ENCODE results near the gene PPARG. TPM values are rescaled to one million over a fixed set of nuclear protein-coding genes. Genes with fewer than 3 reads are reported as not detected.
A peak's percentile ranks its signal among the peaks of the same experiment; 100 is the strongest.

PPARG gene
- total and polyA plus RNA-seq, 2 of the 8 experiments (the other 6 are each of a cell fraction or from before 2014, with no cell fraction given), result 0.06 TPM; not detected in 1

- Histone ChIP-seq H2AK5ac (ENCODE audit: low read depth, low read length) (no peak overlapping the region), H2BK5ac (ENCODE audit: low read depth, low read length) (no peak overlapping the region), H2AFZ (ENCODE audit: low read length) (no peak overlapping the region), H3K4me2 (ENCODE audit: insufficient read depth in 1 of 2, low read depth in 2 of 2, low read length in 2 of 2) (no peak overlapping the region), H3K79me2 (ENCODE audit: control insufficient read depth in 1 of 2, insufficient read depth in 2 of 2, low read length in 2 of 2) (no peaks in the 10 kb centered on the region), H4K5ac (ENCODE audit: insufficient read length, low read depth, low read length) (no peak overlapping the region), H3K9ac (replicated peaks in 1 of 4; ENCODE audit: extremely low read depth in 1 of 4, low read depth in 3 of 4, low read length in 3 of 4) (no peak overlapping the region), H4K91ac (replicated peaks; ENCODE audit: insufficient read length, low read length) (no peak overlapping the region), H3K4me1 (replicated peaks in 1 of 4; ENCODE audit: control insufficient read depth in 3 of 4, insufficient read depth in 4 of 4, low read length in 3 of 4) (0 out of 7 replicates have a peak, but pooled peaks cover 0 to 2% (median 0%) of the 10 kb centered on the region in 4 experiments), H3K79me1 (ENCODE audit: low read depth, low read length) (no peaks in the 10 kb centered on the region), H2BK120ac (replicated peaks; ENCODE audit: low read depth, low read length) (no peak overlapping the region), H3K36me3 (ENCODE audit: control insufficient read depth in 2 of 4, insufficient read depth in 4 of 4, low read length in 3 of 4) (no peaks in the 10 kb centered on the region), H4K8ac (ENCODE audit: extremely low read depth, insufficient read depth, low read length) (peak overlapping the region; percentile 1; the same call in 1 of the 2 replicates), H4K20me1 (replicated peaks in 1 of 2; ENCODE audit: control insufficient read depth in 1 of 2, insufficient read depth in 2 of 2, low read length in 2 of 2) (no peaks in the 10 kb centered on the region), H2BK12ac (ENCODE audit: low read depth, low read length) (no peak overlapping the region), H3K27me3 (replicated peaks in 1 of 4; ENCODE audit: control insufficient read depth in 3 of 4, extremely low read depth in 1 of 4, insufficient read depth in 3 of 4, low read length in 3 of 4) (no peaks in the 10 kb centered on the region), H3K9me3 (ENCODE audit: insufficient read depth in 2 of 2, low read depth in 1 of 2, low read length in 1 of 2) (no peaks in the 10 kb centered on the region), H2BK15ac (ENCODE audit: low read length) (no peak overlapping the region), H3K4me3 (ENCODE audit: extremely low read depth in 1 of 4, insufficient read depth in 2 of 4, low read depth in 3 of 4, low read length in 4 of 4) (no peak overlapping the region), H3K27ac (ENCODE audit: low read depth, low read length) (no peak overlapping the region), H3K18ac (ENCODE audit: extremely low read depth, low read length) (no peak overlapping the region), H3K23me2 (ENCODE audit: low read depth, low read length) (no peaks in the 10 kb centered on the region), H3K23ac (ENCODE audit: insufficient read length) (no peak overlapping the region), H2BK20ac (ENCODE audit: low read length) (no peak overlapping the region), H3K14ac (ENCODE audit: insufficient read length) (no peak overlapping the region), H3K4ac (replicated peaks; ENCODE audit: insufficient read length, low read depth, low read length) (no peak overlapping the region), H3K56ac (replicated peaks; ENCODE audit: insufficient read length, low read depth, low read length) (no peak overlapping the region)
- 86% methylated on average over 3 of the region's 3 CpGs; no CpG with 5 or more reads in 1 of the 2 experiments for WGBS, 2 experiments (ENCODE audit: extremely low coverage in 1 of 2, insufficient coverage in 1 of 2, insufficient read length in 1 of 2, insufficient replicate concordance in 2 of 2, low coverage in 1 of 2, low lambda C conversion rate in 2 of 2, missing lambda C conversion rate in 1 of 2)
- FAIRE-seq (no peak), DNase-seq (ENCODE audit: low read depth in 1 of 2, low spot score in 2 of 2) (no peak)
- POLR2A ChIA-PET (ENCODE audit: partially characterized antibody), result no interaction called here
- CTCF ChIA-PET (ENCODE audit: partially characterized antibody), result interaction anchor here (1.3 kb wide), 1 partner anchor 16 kb away, joined by 4 read pairs; no protein-coding TSS in a partner anchor
- TF ChIP-seq RXRA (IDR thresholded peaks at IDR 0.05; ENCODE audit: insufficient read depth, low read depth, low read length), result no peak
- no peak for TF ChIP-seq GTF2F1 (IDR thresholded peaks at IDR 0.05; ENCODE audit: borderline replicate concordance, low read depth, low read length)
- TF ChIP-seq BCL11A (IDR thresholded peaks at IDR 0.05; ENCODE audit: low read depth in 2 of 2, low read length in 2 of 2), result no peak
- TF ChIP-seq CTCF (IDR thresholded peaks at IDR 0.05; ENCODE audit: control extremely low read depth in 1 of 3, insufficient read depth in 1 of 3, low read depth in 1 of 3, low read length in 3 of 3), result no peak
- no peak for TF ChIP-seq YY1 (IDR thresholded peaks at IDR 0.05; ENCODE audit: low read depth, low read length)
- TF ChIP-seq RBBP5 (IDR thresholded peaks at IDR 0.05; ENCODE audit: borderline replicate concordance, low read depth, low read length), result no peak
- TF ChIP-seq ZNF274 (IDR thresholded peaks at IDR 0.05; ENCODE audit: borderline replicate concordance, extremely low read depth, low read length), result no peak
- no peak for TF ChIP-seq E2F6 (IDR thresholded peaks at IDR 0.05)
Measured at GRCh38 chr3:12460127-12460526, 171.3 kb downstream of the PPARG start.
